HG03571 (cell line): ENCODE data around the gene SFT2D3.

ENCODE experiments used
- ATAC-seq: cut with Tn5 transposase; IDR thresholded peaks from one replicate; pipeline ENCODE4 v1.9.1; 2021; ENCODE audit not compliant: unreplicated experiment

The SFT2D3 gene

GRCh38 chr2:127706215-127706990 is 5.1 kb downstream of the SFT2D3 start:
- ATAC-seq: no peak

GRCh38 chr2:127707890-127708648 is 6.8 kb downstream of the SFT2D3 start:
- no peak for ATAC-seq

- ATAC-seq: no peak
Measured at GRCh38 chr2:127709336-127709735, 8.0 kb downstream of the SFT2D3 start.

- ATAC-seq: no peak
Measured at GRCh38 chr2:127712999-127713398, 11.7 kb downstream of the SFT2D3 start.

GRCh38 chr2:127713562-127713961 is 12.3 kb downstream of the SFT2D3 start:
- no peak for ATAC-seq

GRCh38 chr2:127715778-127716449 is 14.6 kb downstream of the SFT2D3 start:
- ATAC-seq: no peak

- ATAC-seq: no peak
Measured at GRCh38 chr2:127718271-127718670, 17.0 kb downstream of the SFT2D3 start.

- ATAC-seq: no peak
Measured at GRCh38 chr2:127719301-127720218, 18.3 kb downstream of the SFT2D3 start.

GRCh38 chr2:127721311-127721977 is 20.1 kb downstream of the SFT2D3 start:
- no peak for ATAC-seq

GRCh38 chr2:127721978-127722355 is 20.7 kb downstream of the SFT2D3 start:
- ATAC-seq: no peak

GRCh38 chr2:127722807-127723206 is 21.5 kb downstream of the SFT2D3 start:
- no peak for ATAC-seq

- no peak for ATAC-seq
Measured at GRCh38 chr2:127726158-127726880, 25.0 kb downstream of the SFT2D3 start.

GRCh38 chr2:127733113-127733815 is 32.0 kb downstream of the SFT2D3 start:
- ATAC-seq: no peak

GRCh38 chr2:127733816-127734537 is 32.7 kb downstream of the SFT2D3 start:
- ATAC-seq: no peak

GRCh38 chr2:127735044-127735443 is 33.7 kb downstream of the SFT2D3 start:
- no peak for ATAC-seq

GRCh38 chr2:127735537-127736399 is 34.5 kb downstream of the SFT2D3 start:
- ATAC-seq: peak; percentile 75

- no peak for ATAC-seq
Measured at GRCh38 chr2:127737892-127738291, 36.6 kb downstream of the SFT2D3 start.
